Measurements from ENCODE around the gene EIF4G3.

GRCh38 chr1:21149855-21150432 is 26.8 kb downstream of the EIF4G3 start:
- TF ChIP-seq, protein P1, sequence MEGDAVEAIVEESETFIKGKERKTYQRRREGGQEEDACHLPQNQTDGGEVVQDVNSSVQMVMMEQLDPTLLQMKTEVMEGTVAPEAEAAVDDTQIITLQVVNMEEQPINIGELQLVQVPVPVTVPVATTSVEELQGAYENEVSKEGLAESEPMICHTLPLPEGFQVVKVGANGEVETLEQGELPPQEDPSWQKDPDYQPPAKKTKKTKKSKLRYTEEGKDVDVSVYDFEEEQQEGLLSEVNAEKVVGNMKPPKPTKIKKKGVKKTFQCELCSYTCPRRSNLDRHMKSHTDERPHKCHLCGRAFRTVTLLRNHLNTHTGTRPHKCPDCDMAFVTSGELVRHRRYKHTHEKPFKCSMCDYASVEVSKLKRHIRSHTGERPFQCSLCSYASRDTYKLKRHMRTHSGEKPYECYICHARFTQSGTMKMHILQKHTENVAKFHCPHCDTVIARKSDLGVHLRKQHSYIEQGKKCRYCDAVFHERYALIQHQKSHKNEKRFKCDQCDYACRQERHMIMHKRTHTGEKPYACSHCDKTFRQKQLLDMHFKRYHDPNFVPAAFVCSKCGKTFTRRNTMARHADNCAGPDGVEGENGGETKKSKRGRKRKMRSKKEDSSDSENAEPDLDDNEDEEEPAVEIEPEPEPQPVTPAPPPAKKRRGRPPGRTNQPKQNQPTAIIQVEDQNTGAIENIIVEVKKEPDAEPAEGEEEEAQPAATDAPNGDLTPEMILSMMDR (IDR thresholded peaks at IDR 0.05; ENCODE audit: low read length), result no peak
- TF ChIP-seq EZH2 (IDR thresholded peaks at IDR 0.05; ENCODE audit: borderline replicate concordance, low read length), result no peak

All from OCI-LY1 (cell line).